ENCODE results near the gene VN1R2.
"Not testable (repeated sequence)": the region's sequence is repeated elsewhere in the genome, so short reads cannot be mapped to it uniquely, and the experiment has no call there.

VN1R2 gene

GRCh38 chr19:53257715-53258342, at the start of gene VN1R2:
VN1R2 (plus strand) TSS chr19:53258292; CDS start chr19:53258376, 84 bp downstream.
- DNase-seq (ENCODE audit: low read depth in 2 of 2): not testable (repeated sequence)

GRCh38 chr19:53211554-53211953, 46.5 kb upstream of the VN1R2 start:
- DNase-seq (ENCODE audit: low read depth in 2 of 2): not testable (repeated sequence)

GRCh38 chr19:53212703-53213320, 45.3 kb upstream of the VN1R2 start:
- DNase-seq (ENCODE audit: low read depth in 2 of 2): no peak

GRCh38 chr19:53222716-53223115, 35.4 kb upstream of the VN1R2 start:
- DNase-seq (ENCODE audit: low read depth in 2 of 2): not testable (repeated sequence)

- DNase-seq (ENCODE audit: low read depth in 2 of 2): no peak
Observed at GRCh38 chr19:53224606-53225005, 33.5 kb upstream of the VN1R2 start.

- DNase-seq (ENCODE audit: low read depth in 2 of 2): no peak
Observed at GRCh38 chr19:53237114-53237777, 20.8 kb upstream of the VN1R2 start.

GRCh38 chr19:53246498-53246897, 11.6 kb upstream of the VN1R2 start:
- DNase-seq (ENCODE audit: low read depth in 2 of 2): no peak

- peak; percentile 55 to 65 for DNase-seq (ENCODE audit: low read depth in 2 of 2)
Observed at GRCh38 chr19:53254411-53255341, 3.4 kb upstream of the VN1R2 start, which contains the start of gene ZNF677. ZNF677 (minus strand) TSS chr19:53254873; CDS start chr19:53251550, 3,323 bp downstream.

GRCh38 chr19:53267623-53268022, 9.5 kb downstream of the VN1R2 start, which contains the start of gene VN1R4:
VN1R4 (minus strand) TSS chr19:53267723; CDS start chr19:53267665, 58 bp downstream.
- not testable (repeated sequence) for DNase-seq (ENCODE audit: low read depth in 2 of 2)

- DNase-seq (ENCODE audit: low read depth in 2 of 2): not testable (repeated sequence)
Observed at GRCh38 chr19:53269861-53270260, 11.8 kb downstream of the VN1R2 start.

GRCh38 chr19:53272044-53272443, 14.0 kb downstream of the VN1R2 start:
- DNase-seq (ENCODE audit: low read depth in 2 of 2): no peak

GRCh38 chr19:53275480-53275879, 17.4 kb downstream of the VN1R2 start:
- no peak for DNase-seq (ENCODE audit: low read depth in 2 of 2)

GRCh38 chr19:53281947-53282346, 23.9 kb downstream of the VN1R2 start:
- DNase-seq (ENCODE audit: low read depth in 2 of 2): peak in 1 of 2 donors; percentile 2

- no peak for DNase-seq (ENCODE audit: low read depth in 2 of 2)
Observed at GRCh38 chr19:53285087-53285486, 27.0 kb downstream of the VN1R2 start.

- DNase-seq (ENCODE audit: low read depth in 2 of 2): no peak
Observed at GRCh38 chr19:53290758-53291549, 32.9 kb downstream of the VN1R2 start.

GRCh38 chr19:53294786-53295441, 36.8 kb downstream of the VN1R2 start:
- no peak for DNase-seq (ENCODE audit: low read depth in 2 of 2)

GRCh38 chr19:53301341-53301740, 43.2 kb downstream of the VN1R2 start:
- not testable (repeated sequence) for DNase-seq (ENCODE audit: low read depth in 2 of 2)

GRCh38 chr19:53308339-53308811, 50.3 kb downstream of the VN1R2 start:
- DNase-seq (ENCODE audit: low read depth in 2 of 2): no peak

All from stimulated activated CD8-positive, alpha-beta memory T cell treated with anti-CD3 and anti-CD28 coated beads, Interleukin-2, amount 100 ng/mL, for 1 hour (primary cell).